Measurements from ENCODE around the gene DOCK10. TPM values are rescaled to one million over a fixed set of nuclear protein-coding genes. Genes with fewer than 3 reads are reported as not detected.
"Not testable (repeated sequence)": the region's sequence is repeated elsewhere in the genome, so short reads cannot be mapped to it uniquely, and the experiment has no call there.

DOCK10 gene
- total and polyA plus RNA-seq, 9 of the 15 experiments (the other 6 are each of a cell fraction or from before 2014, with no cell fraction given): 0.01 to 0.87 (median 0.18) TPM

GRCh38 chr2:225047502-225047901 lies 5.2 kb upstream of the DOCK10 start:
- CTCF ChIA-PET (ENCODE audit: low intra/inter-chr PET ratio); H3K27me3 ChIP-seq (ENCODE audit: control insufficient read depth in 2 of 2, insufficient read depth in 2 of 2, low read length in 2 of 2); H3K9ac ChIP-seq (ENCODE audit: insufficient read depth in 1 of 2, low read depth in 2 of 2, low read length in 2 of 2); H3K79me2 ChIP-seq (ENCODE audit: control insufficient read depth, insufficient read depth, low read length); BruUV-seq (replicated peaks); H3K27ac ChIP-seq (ENCODE audit: extremely low read depth, low read depth, low read length); ATAC-seq; FAIRE-seq; POLR2A ChIA-PET; H3K4me1 ChIP-seq (replicated peaks in 1 of 2; ENCODE audit: control insufficient read depth in 2 of 2, insufficient read depth in 2 of 2, low read length in 2 of 2); H2AFZ ChIP-seq (ENCODE audit: low read depth, low read length); DNase-seq (ENCODE audit: extremely low read depth in 1 of 4, low spot score in 3 of 4); H3K4me2 ChIP-seq (ENCODE audit: insufficient read depth, low read length); H3K9me1 ChIP-seq (ENCODE audit: control insufficient read depth, insufficient read depth, low read length); H4K20me1 ChIP-seq (replicated peaks; ENCODE audit: control insufficient read depth, insufficient read depth, low read length); H3K36me3 ChIP-seq (ENCODE audit: control insufficient read depth, insufficient read depth, low read length); intact Hi-C loops (cut with micrococcal nuclease); in situ Hi-C loops (cut with MboI); H3K9me3 ChIP-seq (replicated peaks; ENCODE audit: control insufficient read depth, insufficient read depth, low read depth, low read length); H3K4me3 ChIP-seq: not testable (repeated sequence)
- no CpG with 5 or more reads among the region's 4 CpGs for WGBS (ENCODE audit: insufficient coverage, low coverage, missing lambda C conversion rate)

- POLR2A ChIA-PET: no interaction called here
Measured at GRCh38 chr2:225042800-225043167, 516 bp upstream of the DOCK10 start.

More at GRCh38 chr2:225042800-225043167, 516 bp upstream of the DOCK10 start:
- Histone ChIP-seq H2AFZ (ENCODE audit: low read depth, low read length) (no peak overlapping the region), H3K4me1 (replicated peaks in 1 of 2; ENCODE audit: control insufficient read depth in 2 of 2, insufficient read depth in 2 of 2, low read length in 2 of 2) (no peaks in the 10 kb centered on the region), H3K4me3 (no peak overlapping the region), H3K4me2 (ENCODE audit: insufficient read depth, low read length) (no peak overlapping the region), H4K20me1 (replicated peaks; ENCODE audit: control insufficient read depth, insufficient read depth, low read length) (no peaks in the 10 kb centered on the region), H3K27ac (ENCODE audit: extremely low read depth, low read depth, low read length) (no peak overlapping the region), H3K9me3 (replicated peaks; ENCODE audit: control insufficient read depth, insufficient read depth, low read depth, low read length) (no peaks in the 10 kb centered on the region), H3K9ac (ENCODE audit: insufficient read depth in 1 of 2, low read depth in 2 of 2, low read length in 2 of 2) (no peak overlapping the region), H3K27me3 (ENCODE audit: control insufficient read depth in 2 of 2, insufficient read depth in 2 of 2, low read length in 2 of 2) (no peaks in the 10 kb centered on the region), H3K36me3 (ENCODE audit: control insufficient read depth, insufficient read depth, low read length) (no peaks in the 10 kb centered on the region), H3K9me1 (ENCODE audit: control insufficient read depth, insufficient read depth, low read length) (no peaks in the 10 kb centered on the region), H3K79me2 (ENCODE audit: control insufficient read depth, insufficient read depth, low read length) (no peaks in the 10 kb centered on the region)
- no peak for ATAC-seq
- TF ChIP-seq CEBPZ (IDR thresholded peaks at IDR 0.05; ENCODE audit: borderline replicate concordance, low read depth, low read length) (no peak), ARID3B (CRISPR knock-in tag; IDR thresholded peaks at IDR 0.05; ENCODE audit: borderline replicate concordance) (no peak), LARP7 (IDR thresholded peaks at IDR 0.05) (no peak), PRPF4 (IDR thresholded peaks at IDR 0.05; ENCODE audit: insufficient read depth, low read depth, low read length, poor library complexity, severe bottlenecking) (no peak), SMARCE1 (IDR thresholded peaks at IDR 0.05) (no peak), SMC3 (conservative IDR thresholded peaks at IDR 0.05; ENCODE audit: insufficient read depth, low read depth, low read length) (no peak), HSF4 (CRISPR knock-in tag; IDR thresholded peaks at IDR 0.05; ENCODE audit: borderline replicate concordance) (no peak)
- CTCF ChIA-PET (ENCODE audit: low intra/inter-chr PET ratio): no interaction called here
- no peak for DNase-seq (ENCODE audit: extremely low read depth in 1 of 4, low spot score in 3 of 4)
- intact Hi-C loops (cut with micrococcal nuclease) (no loop called here), in situ Hi-C loops (cut with MboI) (no loop called here)
- 8% methylated on average over 4 of the region's 13 CpGs for WGBS (ENCODE audit: insufficient coverage, low coverage, missing lambda C conversion rate)
- FAIRE-seq: no peak
- no TSS peak for BruUV-seq (replicated peaks)

All from K562 (cell line).